ENCODE data around the gene LSM12.
"Not testable (repeated sequence)": the region's sequence is repeated elsewhere in the genome, so short reads cannot be mapped to it uniquely, and the experiment has no call there.

Gene LSM12

GRCh38 chr17:44049294-44050060, 17.0 kb downstream of the LSM12 start:
- Histone ChIP-seq H3K27me3 (ENCODE audit: control insufficient read depth, insufficient read depth, low read length) (no peaks in the 10 kb centered on the region), H3K9me3 (ENCODE audit: control insufficient read depth, insufficient read depth, low read depth, low read length) (no peaks in the 10 kb centered on the region), H3K36me3 (ENCODE audit: control insufficient read depth, insufficient read depth, low read length) (peaks cover 79% of the 10 kb centered on the region)

GRCh38 chr17:44046893-44047292, 19.6 kb downstream of the LSM12 start:
- not testable (repeated sequence) for H3K27me3 ChIP-seq (ENCODE audit: control insufficient read depth, insufficient read depth, low read length); H3K4me3 ChIP-seq (ENCODE audit: low read depth, low read length); H3K9ac ChIP-seq (ENCODE audit: low read length); H3K4me1 ChIP-seq (ENCODE audit: control insufficient read depth, insufficient read depth, low read length); H3K27ac ChIP-seq (ENCODE audit: low read depth, low read length); H3K9me3 ChIP-seq (ENCODE audit: control insufficient read depth, insufficient read depth, low read depth, low read length)
- H3K36me3 ChIP-seq (ENCODE audit: control insufficient read depth, insufficient read depth, low read length) = peaks cover 70% of the 10 kb centered on the region

More at GRCh38 chr17:44049294-44050060, 17.0 kb downstream of the LSM12 start:
- Histone ChIP-seq H3K9ac (ENCODE audit: low read length) (no peak overlapping the region), H3K27ac (ENCODE audit: low read depth, low read length) (no peak overlapping the region), H3K4me3 (ENCODE audit: low read depth, low read length) (no peak overlapping the region), H3K4me1 (ENCODE audit: control insufficient read depth, insufficient read depth, low read length) (no peaks in the 10 kb centered on the region)

- no peak overlapping the region for H3K9ac ChIP-seq (ENCODE audit: low read length)
- no peak overlapping the region for H3K27ac ChIP-seq (ENCODE audit: low read depth, low read length)
- H3K36me3 ChIP-seq (ENCODE audit: control insufficient read depth, insufficient read depth, low read length) = peaks cover 58% of the 10 kb centered on the region
- no peak overlapping the region for H3K4me3 ChIP-seq (ENCODE audit: low read depth, low read length)
- H3K27me3 ChIP-seq (ENCODE audit: control insufficient read depth, insufficient read depth, low read length) = no peaks in the 10 kb centered on the region
- H3K4me1 ChIP-seq (ENCODE audit: control insufficient read depth, insufficient read depth, low read length) = peaks cover 7% of the 10 kb centered on the region; the same call in 1 of the 2 replicates
- H3K9me3 ChIP-seq (ENCODE audit: control insufficient read depth, insufficient read depth, low read depth, low read length) = no peaks in the 10 kb centered on the region
These were observed 21.0 kb downstream of the LSM12 start for GRCh38 chr17:44045486-44045885.

- Histone ChIP-seq H3K9ac (ENCODE audit: low read length) (no peak overlapping the region), H3K4me1 (ENCODE audit: control insufficient read depth, insufficient read depth, low read length) (peaks cover 7% of the 10 kb centered on the region; the same call in 1 of the 2 replicates), H3K27ac (ENCODE audit: low read depth, low read length) (no peak overlapping the region), H3K36me3 (ENCODE audit: control insufficient read depth, insufficient read depth, low read length) (peaks cover 55% of the 10 kb centered on the region), H3K9me3 (ENCODE audit: control insufficient read depth, insufficient read depth, low read depth, low read length) (no peaks in the 10 kb centered on the region), H3K4me3 (ENCODE audit: low read depth, low read length) (no peak overlapping the region), H3K27me3 (ENCODE audit: control insufficient read depth, insufficient read depth, low read length) (no peaks in the 10 kb centered on the region)
These were observed 22.4 kb downstream of the LSM12 start for GRCh38 chr17:44044071-44044470.

- H3K27ac ChIP-seq (ENCODE audit: low read depth, low read length) = no peak overlapping the region; the same call in 1 of the 2 replicates
- no peak overlapping the region for H3K9ac ChIP-seq (ENCODE audit: low read length)
- H3K4me1 ChIP-seq (ENCODE audit: control insufficient read depth, insufficient read depth, low read length) = peaks cover 7% of the 10 kb centered on the region; the same call in 1 of the 2 replicates
- peaks cover 55% of the 10 kb centered on the region for H3K36me3 ChIP-seq (ENCODE audit: control insufficient read depth, insufficient read depth, low read length)
- H3K9me3 ChIP-seq (ENCODE audit: control insufficient read depth, insufficient read depth, low read depth, low read length) = no peaks in the 10 kb centered on the region
- no peak overlapping the region for H3K4me3 ChIP-seq (ENCODE audit: low read depth, low read length)
- H3K27me3 ChIP-seq (ENCODE audit: control insufficient read depth, insufficient read depth, low read length) = no peaks in the 10 kb centered on the region
These were observed 23.2 kb downstream of the LSM12 start for GRCh38 chr17:44043272-44043696.

- peaks cover 58% of the 10 kb centered on the region for H3K36me3 ChIP-seq (ENCODE audit: control insufficient read depth, insufficient read depth, low read length)
- no peaks in the 10 kb centered on the region for H3K9me3 ChIP-seq (ENCODE audit: control insufficient read depth, insufficient read depth, low read depth, low read length)
- peaks cover 7% of the 10 kb centered on the region; the same call in 1 of the 2 replicates for H3K4me1 ChIP-seq (ENCODE audit: control insufficient read depth, insufficient read depth, low read length)
- no peak overlapping the region for H3K4me3 ChIP-seq (ENCODE audit: low read depth, low read length)
- no peak overlapping the region for H3K9ac ChIP-seq (ENCODE audit: low read length)
- no peak overlapping the region for H3K27ac ChIP-seq (ENCODE audit: low read depth, low read length)
- no peaks in the 10 kb centered on the region for H3K27me3 ChIP-seq (ENCODE audit: control insufficient read depth, insufficient read depth, low read length)
These were observed 26.4 kb downstream of the LSM12 start for GRCh38 chr17:44039829-44040635.

- no peaks in the 10 kb centered on the region for H3K27me3 ChIP-seq (ENCODE audit: control insufficient read depth, insufficient read depth, low read length)
- no peak overlapping the region for H3K27ac ChIP-seq (ENCODE audit: low read depth, low read length)
- H3K9me3 ChIP-seq (ENCODE audit: control insufficient read depth, insufficient read depth, low read depth, low read length) = no peaks in the 10 kb centered on the region
- no peak overlapping the region for H3K4me3 ChIP-seq (ENCODE audit: low read depth, low read length)
- H3K4me1 ChIP-seq (ENCODE audit: control insufficient read depth, insufficient read depth, low read length) = no peaks in the 10 kb centered on the region
- no peak overlapping the region for H3K9ac ChIP-seq (ENCODE audit: low read length)
- peaks cover 58% of the 10 kb centered on the region for H3K36me3 ChIP-seq (ENCODE audit: control insufficient read depth, insufficient read depth, low read length)
These were observed 27.9 kb downstream of the LSM12 start for GRCh38 chr17:44038604-44039011.

- H3K36me3 ChIP-seq (ENCODE audit: control insufficient read depth, insufficient read depth, low read length) = peaks cover 62% of the 10 kb centered on the region
- no peak overlapping the region for H3K27ac ChIP-seq (ENCODE audit: low read depth, low read length)
These were observed 29.0 kb downstream of the LSM12 start for GRCh38 chr17:44037471-44037870.

GRCh38 chr17:44034688-44035087, 31.8 kb downstream of the LSM12 start:
- not testable (repeated sequence) for H3K4me3 ChIP-seq (ENCODE audit: low read depth, low read length); H3K27ac ChIP-seq (ENCODE audit: low read depth, low read length); H3K9me3 ChIP-seq (ENCODE audit: control insufficient read depth, insufficient read depth, low read depth, low read length); H3K9ac ChIP-seq (ENCODE audit: low read length); H3K27me3 ChIP-seq (ENCODE audit: control insufficient read depth, insufficient read depth, low read length); H3K4me1 ChIP-seq (ENCODE audit: control insufficient read depth, insufficient read depth, low read length)
- peaks cover 76% of the 10 kb centered on the region for H3K36me3 ChIP-seq (ENCODE audit: control insufficient read depth, insufficient read depth, low read length)

More at GRCh38 chr17:44037471-44037870, 29.0 kb downstream of the LSM12 start:
- Histone ChIP-seq H3K4me3 (ENCODE audit: low read depth, low read length) (no peak overlapping the region), H3K27me3 (ENCODE audit: control insufficient read depth, insufficient read depth, low read length) (no peaks in the 10 kb centered on the region), H3K4me1 (ENCODE audit: control insufficient read depth, insufficient read depth, low read length) (no peaks in the 10 kb centered on the region), H3K9me3 (ENCODE audit: control insufficient read depth, insufficient read depth, low read depth, low read length) (no peaks in the 10 kb centered on the region), H3K9ac (ENCODE audit: low read length) (no peak overlapping the region)

GRCh38 chr17:44033861-44034408, 32.5 kb downstream of the LSM12 start:
- no peaks in the 10 kb centered on the region for H3K27me3 ChIP-seq (ENCODE audit: control insufficient read depth, insufficient read depth, low read length)
- H3K9ac ChIP-seq (ENCODE audit: low read length) = no peak overlapping the region
- H3K4me1 ChIP-seq (ENCODE audit: control insufficient read depth, insufficient read depth, low read length) = no peaks in the 10 kb centered on the region
- no peaks in the 10 kb centered on the region for H3K9me3 ChIP-seq (ENCODE audit: control insufficient read depth, insufficient read depth, low read depth, low read length)
- H3K27ac ChIP-seq (ENCODE audit: low read depth, low read length) = no peak overlapping the region
- peaks cover 79% of the 10 kb centered on the region for H3K36me3 ChIP-seq (ENCODE audit: control insufficient read depth, insufficient read depth, low read length)
- H3K4me3 ChIP-seq (ENCODE audit: low read depth, low read length) = no peak overlapping the region

GRCh38 chr17:44030482-44030881, 36.0 kb downstream of the LSM12 start:
- Histone ChIP-seq H3K27ac (ENCODE audit: low read depth, low read length) (no peak overlapping the region), H3K27me3 (ENCODE audit: control insufficient read depth, insufficient read depth, low read length) (no peaks in the 10 kb centered on the region), H3K9ac (ENCODE audit: low read length) (no peak overlapping the region), H3K36me3 (ENCODE audit: control insufficient read depth, insufficient read depth, low read length) (peaks cover 62% of the 10 kb centered on the region), H3K9me3 (ENCODE audit: control insufficient read depth, insufficient read depth, low read depth, low read length) (no peaks in the 10 kb centered on the region), H3K4me1 (ENCODE audit: control insufficient read depth, insufficient read depth, low read length) (no peaks in the 10 kb centered on the region), H3K4me3 (ENCODE audit: low read depth, low read length) (no peak overlapping the region)

Data from HUES6 (cell line).